HepG2 (cell line): Measurements from ENCODE around the gene BMAL1. TPM values are rescaled to one million over a fixed set of nuclear protein-coding genes. Genes with fewer than 3 reads are reported as not detected.
A peak's percentile ranks its signal among the peaks of the same experiment; 100 is the strongest.

ENCODE experiments used
- ATAC-seq: fragments of 200-7000 bp; cut with Tn5 transposase; 3 replicates; pipeline ENCODE4 v1.9.1; 2020; ENCODE audit warnings: mild to moderate bottlenecking, moderate library complexity
- BruUV-seq: library from RNA; stranded (reverse); fragments of 400-500 nt; replicated peaks from 2 replicates; lab custom pipeline; 2021; lab: Mats Ljungman, UMichigan
- CTCF ChIA-PET: fragments of 300-600 bp; formaldehyde crosslinking; extraction: SDS; loops from one replicate; lab custom pipeline; 2021; ENCODE audit warnings: low total read pairs, inconsistent platforms, low intra/inter-chr PET ratio; lab: Yijun Ruan, JAX
- POLR2A ChIA-PET: fragments of 350-600 bp; sonication (Branson Sonifier 250); formaldehyde crosslinking; loops from one replicate; lab custom pipeline; 2020; ENCODE audit warnings: antibody characterized with exemption, inconsistent platforms; lab: Yijun Ruan, JAX
- DNase-seq: peaks from one replicate; pipeline ENCODE4 v3.0.0-alpha.2; 2015; ENCODE audit warnings: low spot score
- FAIRE-seq: peaks from 3 replicates; lab custom pipeline; 2011; peaks lifted over from hg19 to GRCh38; lab: Jason Lieb, UNC
- H2AFZ ChIP-seq: one replicate; pipeline ENCODE4 v1.6.1; 2011; ENCODE audit warnings: low read length, inconsistent platforms
- H3K27ac ChIP-seq: fragments of 300-600 bp; 3 replicates; pipeline ENCODE4 v1.8.0; 2011; ENCODE audit warnings: mixed run types, mild to moderate bottlenecking, mixed read lengths, low read length, inconsistent platforms; ENCODE audit not compliant: insufficient read depth; ENCODE audit errors: extremely low read length
- H3K27me3 ChIP-seq, 2 experiments: fragments of 200-600 bp in 1 of 2; 2 replicates in 1 of 2; 3 replicates in 1 of 2; pipeline versions ENCODE4 v1.6.0 to v1.8.0; 2011; ENCODE audit warnings: low read length in 2 of 2, mild to moderate bottlenecking in 2 of 2, moderate library complexity in 2 of 2, inconsistent platforms in 1 of 2; ENCODE audit not compliant: insufficient read depth in 2 of 2, control insufficient read depth in 1 of 2
- H3K36me3 ChIP-seq, 2 experiments: fragments of 200-600 bp in 1 of 2; replicated peaks in 1 of 2; 2 replicates in 1 of 2; 3 replicates in 1 of 2; pipeline versions ENCODE4 v1.5.1 to v1.8.0; 2011; ENCODE audit warnings: low read length in 2 of 2, inconsistent platforms in 1 of 2; ENCODE audit not compliant: insufficient read depth in 2 of 2, control insufficient read depth in 1 of 2
- H3K4me1 ChIP-seq: 2 replicates; pipeline ENCODE4 v1.5.1; 2012; ENCODE audit warnings: low read length, inconsistent platforms; ENCODE audit not compliant: insufficient read depth
- H3K4me2 ChIP-seq: 2 replicates; pipeline ENCODE4 v1.6.0; 2011; ENCODE audit warnings: low read depth, low read length, inconsistent platforms
- H3K4me3 ChIP-seq, 3 experiments: fragments of 200-600 bp in 1 of 3; sonication (generic), shearing (Covaris generic) in 1 of 3; replicated peaks in 1 of 3; 2 replicates each; pipeline ENCODE4 v1.5.1; 2011 to 2016; ENCODE audit warnings: low read length in 3 of 3, inconsistent platforms in 2 of 3, low read depth in 2 of 3, mild to moderate bottlenecking in 2 of 3, control low read depth in 1 of 3, mixed read lengths in 1 of 3; ENCODE audit not compliant: insufficient read depth in 1 of 3
- H3K79me2 ChIP-seq: one replicate; pipeline ENCODE4 v1.6.1; 2011; ENCODE audit warnings: low read length, inconsistent platforms; ENCODE audit not compliant: insufficient read depth
- H3K9ac ChIP-seq: 2 replicates; pipeline ENCODE4 v1.6.0; 2011; ENCODE audit warnings: mild to moderate bottlenecking, low read depth, low read length, inconsistent platforms; ENCODE audit not compliant: insufficient read depth
- H3K9me3 ChIP-seq: 2 replicates; pipeline ENCODE4 v1.5.1; 2012; ENCODE audit warnings: mild to moderate bottlenecking, low read length
- H4K20me1 ChIP-seq: 2 replicates; pipeline ENCODE4 v1.6.0; 2011; ENCODE audit warnings: inconsistent platforms, mild to moderate bottlenecking, low read length, moderate library complexity; ENCODE audit not compliant: insufficient read depth
- HMG20B ChIP-seq: conservative IDR thresholded peaks from 2 replicates; pipeline ENCODE4 v1.6.1; 2016; ENCODE audit warnings: missing genetic modification reagents, missing compliant biosample characterization
- MAFF ChIP-seq: IDR thresholded peaks from 2 replicates; pipeline ENCODE4 v1.6.1; 2011; ENCODE audit warnings: low read depth, low read length, improper control_type of control experiment
- MAFK ChIP-seq, 2 experiments: IDR thresholded peaks in 1 of 2; conservative IDR thresholded peaks in 1 of 2; 2 replicates each; pipeline ENCODE4 v1.6.1; 2011; ENCODE audit warnings: improper control_type of control experiment in 2 of 2, low read length in 2 of 2
- NFE2L2 ChIP-seq: fragments of 150-350 bp; IDR thresholded peaks from 2 replicates; pipeline ENCODE4 v1.6.1; 2014; ENCODE audit warnings: low read length
- TBL1XR1 ChIP-seq: fragments of 150-350 bp; IDR thresholded peaks from 2 replicates; pipeline ENCODE4 v1.6.1; 2014; ENCODE audit warnings: borderline replicate concordance, low read length; ENCODE audit not compliant: partially characterized antibody
- TCF7L2 ChIP-seq: IDR thresholded peaks from 2 replicates; pipeline ENCODE4 v1.6.1; 2011; ENCODE audit warnings: mild to moderate bottlenecking, low read depth, low read length, moderate library complexity
- ZFYVE20 ChIP-seq: sonication (generic); formaldehyde crosslinking; IDR thresholded peaks from 2 replicates; pipeline ENCODE4 v1.8.0; 2023; ENCODE audit warnings: low read depth, mild to moderate bottlenecking, moderate library complexity, missing genetic modification reagents, borderline replicate concordance
- ZNF17 ChIP-seq: sonication (generic); formaldehyde crosslinking; IDR thresholded peaks from 2 replicates; pipeline ENCODE4 v1.5.0; 2020; ENCODE audit warnings: mild to moderate bottlenecking, missing genetic modification reagents
- WGBS: methylation state at CpG from one replicate; pipeline ENCODE4 v1.1.6; 2017; ENCODE audit warnings: low lambda C conversion rate; 5-methylcytosine and 5-hydroxymethylcytosine counted together
- in situ Hi-C: cut with HindIII; loops from 2 replicates; pipeline ENCODE4 v1.10.0; 2017; ENCODE audit warnings: low pct_unique_long_range_greater_than_20kb; ENCODE audit not compliant: extremely low pct_ligation_motif_present
- intact Hi-C: fragments of 100-400 bp; cut with micrococcal nuclease; formaldehyde crosslinking; loops from one replicate; pipeline ENCODE4 v1.10.0; 2022; ENCODE audit not compliant: unreplicated experiment
- polyA plus RNA-seq, 8 experiments: library from polyadenylated mRNA; depleted of rRNA in 3 of 8; stranded (reverse) in 7 of 8; unstranded in 1 of 8; fragments of >200 nt; fragmentation: Illumina TruSeq in 4 of 8; extraction: Trizol in 4 of 8; gene quantifications; 2 replicates each; pipeline versions ENCODE4 v1.2.1 to v1.2.3, GENCODE V29; 2011 to 2016; ENCODE audit warnings: low read depth in 4 of 8, missing spikeins in 1 of 8, mixed read lengths in 1 of 8; ENCODE audit not compliant: insufficient read depth in 1 of 8
- total RNA-seq, 5 experiments: library from RNA; depleted of rRNA; stranded (reverse); fragments of >200 nt; fragmentation: Illumina TruSeq; extraction: Trizol; gene quantifications; 2 replicates each; pipeline ENCODE4 v1.2.3, GENCODE V29; 2016; ENCODE audit warnings: low read depth in 1 of 5
- TF ChIP-seq, protein P1 (sequence below): sonication (generic); formaldehyde crosslinking; IDR thresholded peaks from 2 replicates; pipeline ENCODE4 v1.5.1; 2020; ENCODE audit warnings: missing genetic modification reagents, mild to moderate bottlenecking, borderline replicate concordance
- TF ChIP-seq, protein P2 (sequence below): sonication (generic); formaldehyde crosslinking; IDR thresholded peaks from 2 replicates; pipeline ENCODE4 v1.4.0; 2020; ENCODE audit warnings: missing genetic modification reagents
- TF ChIP-seq, protein P3 (sequence below): conservative IDR thresholded peaks from 2 replicates; pipeline ENCODE4 v1.6.1; 2018; ENCODE audit warnings: missing genetic modification reagents

BMAL1 gene
- total and polyA plus RNA-seq, 2 of the 13 experiments (the other 11 are each of a cell fraction or from before 2014, with no cell fraction given) = 4.5 to 4.8 TPM

DNA sequence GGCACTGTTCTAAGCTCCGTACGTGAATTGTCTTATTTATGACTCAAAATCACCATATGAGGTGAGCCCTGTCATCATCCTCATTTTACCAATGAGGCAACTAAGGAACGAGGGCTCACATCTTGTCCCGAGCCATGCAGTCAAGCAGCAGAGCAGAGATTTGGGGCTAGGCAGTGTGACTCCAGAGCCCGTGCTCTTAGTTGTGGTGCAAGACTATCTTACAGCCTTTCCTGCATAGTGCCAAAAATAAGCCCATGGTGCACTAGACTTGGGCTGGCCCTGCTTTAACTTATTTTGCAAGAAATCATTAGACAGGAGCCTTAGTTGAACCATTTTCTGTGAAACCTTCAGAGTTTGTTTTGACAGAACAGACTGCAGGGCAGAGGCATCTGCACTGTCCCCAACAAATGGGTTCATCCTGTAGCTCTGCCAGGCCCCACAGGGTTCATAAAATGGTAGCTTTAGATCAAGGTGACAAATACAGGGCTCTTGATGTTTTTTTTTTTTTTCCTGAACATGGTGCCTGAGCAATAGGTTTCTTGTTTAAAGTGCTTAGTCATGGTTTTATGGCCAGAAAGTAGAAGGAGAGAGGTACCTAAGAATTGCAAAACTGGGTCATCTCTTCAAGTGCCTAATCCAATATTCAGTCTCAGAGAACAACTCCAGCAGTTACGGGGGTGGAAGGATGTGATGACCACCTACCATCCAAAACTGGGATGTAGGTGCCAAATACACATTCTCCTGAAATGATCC lies 56.6 kb downstream of the BMAL1 start:
- Histone ChIP-seq H3K4me3 (no peak overlapping the region), H3K27ac (no peak overlapping the region), H3K79me2 (no peaks in the 10 kb centered on the region), H3K9me3 (no peaks in the 10 kb centered on the region), H3K4me1 (peaks cover 39% of the 10 kb centered on the region), H3K9ac (no peak overlapping the region), H3K4me2 (no peak overlapping the region), H3K36me3 (no peaks in the 10 kb centered on the region), H3K27me3 (no peaks in the 10 kb centered on the region; a peak in 1 of 5 replicates), H2AFZ (no peak overlapping the region), H4K20me1 (no peaks in the 10 kb centered on the region)
- in situ Hi-C loops = no loop called here
- CTCF ChIA-PET = interaction anchor here (1.2 to 1.8 kb wide), 3 partner anchors 9 to 124 kb away, joined by 3 to 8 read pairs (median 4); no protein-coding TSS in a partner anchor
- FAIRE-seq = no peak
- intact Hi-C loops = loop anchor here (2.0 to 10.0 kb wide), 2 partner anchors 59 to 123 kb away; partner anchors contain the start of gene BMAL1
- BruUV-seq = no TSS peak
- TF ChIP-seq TBL1XR1 = no peak
- TF ChIP-seq NFE2L2 = peak; percentile 69; the same call in 1 of the 2 replicates
- TF ChIP-seq MAFF = peak; percentile 65
- peak; percentile 68 to 81; a peak in 3 of 4 replicates for TF ChIP-seq MAFK (conservative IDR thresholded peaks at IDR 0.05 in 1 of 2, IDR thresholded peaks at IDR 0.05 in 1 of 2; ENCODE audit: low read length in 2 of 2)
- WGBS = 79% methylated on average over 6 of the region's 6 CpGs
- DNase-seq = no peak
- POLR2A ChIA-PET = no interaction called here
- no peak for ATAC-seq

DNA sequence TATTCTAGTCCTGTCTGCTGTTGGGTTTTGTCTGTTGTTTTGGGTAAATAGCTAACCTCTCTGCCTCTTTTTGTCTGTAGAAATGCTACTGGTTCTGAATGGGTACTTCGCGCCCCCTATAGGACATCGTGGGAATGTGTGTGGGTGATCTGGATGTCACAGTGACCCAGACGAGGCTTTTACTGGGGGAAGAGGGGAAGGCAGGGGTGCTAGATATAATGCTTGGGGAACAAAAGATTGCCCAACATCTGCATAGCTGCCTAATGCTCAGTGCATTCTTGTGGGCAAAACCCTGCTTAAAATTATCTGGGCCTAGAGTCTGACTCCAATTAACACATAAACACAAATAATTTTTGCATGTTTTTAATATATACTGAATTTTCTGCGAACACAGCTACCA lies 57.7 kb downstream of the BMAL1 start:
- Histone ChIP-seq H3K4me3 (no peak overlapping the region), H3K9me3 (no peaks in the 10 kb centered on the region), H2AFZ (no peak overlapping the region), H3K36me3 (no peaks in the 10 kb centered on the region), H4K20me1 (no peaks in the 10 kb centered on the region), H3K27me3 (no peaks in the 10 kb centered on the region; a peak in 1 of 5 replicates), H3K79me2 (no peaks in the 10 kb centered on the region), H3K9ac (no peak overlapping the region), H3K4me1 (peaks cover 39% of the 10 kb centered on the region), H3K4me2 (no peak overlapping the region), H3K27ac (no peak overlapping the region)
- BruUV-seq = no TSS peak
- WGBS = 18% methylated on average over 5 of the region's 5 CpGs
- peak; percentile 42 for FAIRE-seq
- in situ Hi-C loops (no loop called here), intact Hi-C loops (loop anchor here (2.0 to 10.0 kb wide), 2 partner anchors 61 to 125 kb away; partner anchors contain the start of gene BMAL1)
- peak; percentile 71 for ATAC-seq
- peak; percentile 49 for DNase-seq
- POLR2A ChIA-PET = no interaction called here
- CTCF ChIA-PET = interaction anchor here (1.2 to 1.8 kb wide), 3 partner anchors 8 to 125 kb away, joined by 3 to 8 read pairs (median 4); no protein-coding TSS in a partner anchor
- TF ChIP-seq ZFYVE20 (CRISPR knock-in tag) (no peak), ZNF17 (no peak), TCF7L2 (no peak), HMG20B (CRISPR knock-in tag) (no peak)
- TF ChIP-seq, protein P1, sequence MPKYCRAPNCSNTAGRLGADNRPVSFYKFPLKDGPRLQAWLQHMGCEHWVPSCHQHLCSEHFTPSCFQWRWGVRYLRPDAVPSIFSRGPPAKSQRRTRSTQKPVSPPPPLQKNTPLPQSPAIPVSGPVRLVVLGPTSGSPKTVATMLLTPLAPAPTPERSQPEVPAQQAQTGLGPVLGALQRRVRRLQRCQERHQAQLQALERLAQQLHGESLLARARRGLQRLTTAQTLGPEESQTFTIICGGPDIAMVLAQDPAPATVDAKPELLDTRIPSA (CRISPR knock-in tag) = no peak
- TF ChIP-seq, protein P2, sequence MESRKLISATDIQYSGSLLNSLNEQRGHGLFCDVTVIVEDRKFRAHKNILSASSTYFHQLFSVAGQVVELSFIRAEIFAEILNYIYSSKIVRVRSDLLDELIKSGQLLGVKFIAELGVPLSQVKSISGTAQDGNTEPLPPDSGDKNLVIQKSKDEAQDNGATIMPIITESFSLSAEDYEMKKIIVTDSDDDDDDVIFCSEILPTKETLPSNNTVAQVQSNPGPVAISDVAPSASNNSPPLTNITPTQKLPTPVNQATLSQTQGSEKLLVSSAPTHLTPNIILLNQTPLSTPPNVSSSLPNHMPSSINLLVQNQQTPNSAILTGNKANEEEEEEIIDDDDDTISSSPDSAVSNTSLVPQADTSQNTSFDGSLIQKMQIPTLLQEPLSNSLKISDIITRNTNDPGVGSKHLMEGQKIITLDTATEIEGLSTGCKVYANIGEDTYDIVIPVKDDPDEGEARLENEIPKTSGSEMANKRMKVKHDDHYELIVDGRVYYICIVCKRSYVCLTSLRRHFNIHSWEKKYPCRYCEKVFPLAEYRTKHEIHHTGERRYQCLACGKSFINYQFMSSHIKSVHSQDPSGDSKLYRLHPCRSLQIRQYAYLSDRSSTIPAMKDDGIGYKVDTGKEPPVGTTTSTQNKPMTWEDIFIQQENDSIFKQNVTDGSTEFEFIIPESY = no peak
- TF ChIP-seq, protein P3, sequence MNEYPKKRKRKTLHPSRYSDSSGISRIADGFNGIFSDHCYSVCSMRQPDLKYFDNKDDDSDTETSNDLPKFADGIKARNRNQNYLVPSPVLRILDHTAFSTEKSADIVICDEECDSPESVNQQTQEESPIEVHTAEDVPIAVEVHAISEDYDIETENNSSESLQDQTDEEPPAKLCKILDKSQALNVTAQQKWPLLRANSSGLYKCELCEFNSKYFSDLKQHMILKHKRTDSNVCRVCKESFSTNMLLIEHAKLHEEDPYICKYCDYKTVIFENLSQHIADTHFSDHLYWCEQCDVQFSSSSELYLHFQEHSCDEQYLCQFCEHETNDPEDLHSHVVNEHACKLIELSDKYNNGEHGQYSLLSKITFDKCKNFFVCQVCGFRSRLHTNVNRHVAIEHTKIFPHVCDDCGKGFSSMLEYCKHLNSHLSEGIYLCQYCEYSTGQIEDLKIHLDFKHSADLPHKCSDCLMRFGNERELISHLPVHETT (CRISPR knock-in tag) = no peak
